Muscle of arm (tissue), 12 donors: ENCODE results near the gene FKBP5. TPM values are rescaled to one million over a fixed set of nuclear protein-coding genes. Genes with fewer than 3 reads are reported as not detected.
"Not testable (repeated sequence)": the region's sequence is repeated elsewhere in the genome, so short reads cannot be mapped to it uniquely, and the experiment has no call there.

ENCODE experiments used
- DNase-seq: peaks from one replicate; pipeline ENCODE4 v3.0.0-alpha.2; 2013
- polyA plus RNA-seq, 12 donors: library from polyadenylated mRNA; unstranded; fragments of 120-200 nt; gene quantifications; one replicate each; pipeline ENCODE4 v1.2.1, GENCODE V29; 2013; ENCODE audit not compliant: insufficient read length in 12 of 12

FKBP5 gene
- polyA plus RNA-seq, 12 donors = 11.5 to 28.3 (median 19.7) TPM; not detected in 1

GRCh38 chr6:35547676-35548075, 141.0 kb downstream of the FKBP5 start:
- no peak for DNase-seq

- no peak for DNase-seq
Observed at GRCh38 chr6:35544769-35545361, 143.8 kb downstream of the FKBP5 start.

- DNase-seq = no peak
Observed at GRCh38 chr6:35543459-35544193, 145.1 kb downstream of the FKBP5 start.

- peak; percentile 19 for DNase-seq
Observed at GRCh38 chr6:35541836-35542235, 146.9 kb downstream of the FKBP5 start.

- DNase-seq = no peak
Observed at GRCh38 chr6:35539223-35539622, 149.5 kb downstream of the FKBP5 start.

GRCh38 chr6:35535847-35536246, 152.9 kb downstream of the FKBP5 start:
- DNase-seq = not testable (repeated sequence)

GRCh38 chr6:35534407-35535170, 154.1 kb downstream of the FKBP5 start:
- peak; percentile 48 for DNase-seq

- no peak for DNase-seq
Observed at GRCh38 chr6:35533981-35534380, 154.7 kb downstream of the FKBP5 start.

- DNase-seq = no peak
Observed at GRCh38 chr6:35532126-35532525, 156.6 kb downstream of the FKBP5 start.

- DNase-seq = no peak
Observed at GRCh38 chr6:35524380-35525020, 164.2 kb downstream of the FKBP5 start.

Other genes starting within 250 kb of the FKBP5 start
- 10 to 100 TPM in 11 of 12 donors, not detected in 1; 14.2 to 26.4 (median 18.7) TPM for gene FANCE, start 236.6 kb downstream of the FKBP5 start, polyA plus RNA-seq
- gene RPL10A, start 220.5 kb downstream of the FKBP5 start, polyA plus RNA-seq = 1,000 to 10,000 TPM; 2,007 to 3,850 (median 2,490) TPM
- gene TEAD3, start 191.8 kb downstream of the FKBP5 start, polyA plus RNA-seq = 100 to 1,000 TPM in 1 of 12 donors, 10 to 100 TPM in 11; 46.2 to 212 (median 59.5) TPM
- gene TULP1, start 176.0 kb downstream of the FKBP5 start, polyA plus RNA-seq = 1 to 10 TPM in 8 of 12 donors, under 1 TPM in 2, not detected in 2; 0.66 to 5.8 (median 1.4) TPM
- gene ARMC12, start 48.1 kb upstream of the FKBP5 start, polyA plus RNA-seq = 1 to 10 TPM in 4 of 12 donors, under 1 TPM in 6, not detected in 2; 0.36 to 2.6 (median 0.89) TPM
- not detected for gene CLPSL2, start 87.7 kb upstream of the FKBP5 start, polyA plus RNA-seq
- not detected for gene CLPSL1, start 92.1 kb upstream of the FKBP5 start, polyA plus RNA-seq
- gene CLPS, start 108.4 kb upstream of the FKBP5 start, polyA plus RNA-seq = not detected
- not detected for gene LHFPL5, start 116.4 kb upstream of the FKBP5 start, polyA plus RNA-seq
- gene SRPK1, start 232.2 kb upstream of the FKBP5 start, polyA plus RNA-seq = 10 to 100 TPM in 11 of 12 donors, not detected in 1; 13.4 to 36.5 (median 19.7) TPM